K562 (cell line): ENCODE results near the gene UNC5C. TPM values are rescaled to one million over a fixed set of nuclear protein-coding genes. Genes with fewer than 3 reads are reported as not detected.

ENCODE experiments used
- ATAC-seq: fragments of 200-7000 bp; cut with Tn5 transposase; 3 replicates; pipeline ENCODE4 v1.9.1; 2020; ENCODE audit warnings: moderate library complexity
- BruUV-seq: library from RNA; stranded (reverse); fragments of 400-500 nt; replicated peaks from 2 replicates; lab custom pipeline; 2021; lab: Mats Ljungman, UMichigan
- CTCF ChIA-PET: fragments of 300-600 bp; formaldehyde crosslinking; extraction: SDS; loops from one replicate; lab custom pipeline; 2021; ENCODE audit warnings: low intra/inter-chr PET ratio; lab: Yijun Ruan, JAX
- POLR2A ChIA-PET: fragments of 300-600, 350-650 bp; sonication (Branson Sonifier 250); formaldehyde crosslinking; extraction: SDS; loops from one replicate; lab custom pipeline; 2021; ENCODE audit warnings: antibody characterized with exemption, inconsistent platforms; lab: Yijun Ruan, JAX
- DNase-seq, 4 experiments: peaks; one replicate each; pipeline versions ENCODE4 v3.0.0 to v3.0.0-alpha.2; 2011 to 2018; ENCODE audit warnings: low spot score in 3 of 4, mixed read lengths in 3 of 4; ENCODE audit errors: extremely low read depth in 1 of 4
- FAIRE-seq: peaks from 2 replicates; lab custom pipeline; 2011; peaks lifted over from hg19 to GRCh38; lab: Jason Lieb, UNC
- H2AFZ ChIP-seq: 2 replicates; pipeline ENCODE4 v1.6.0; 2011; ENCODE audit warnings: low read depth, low read length, control low read depth, inconsistent platforms
- H3K27ac ChIP-seq: fragments of 200-600 bp; 3 replicates; pipeline ENCODE4 v1.8.0; 2011; ENCODE audit warnings: low read depth, mild to moderate bottlenecking, control low read depth, inconsistent platforms, low read length, moderate library complexity, mixed read lengths; ENCODE audit errors: extremely low read depth
- H3K27me3 ChIP-seq, 2 experiments: fragments of 300-600 bp in 1 of 2; 2 replicates in 1 of 2; 3 replicates in 1 of 2; pipeline versions ENCODE4 v1.6.0 to v1.8.0; 2011; ENCODE audit warnings: inconsistent platforms in 2 of 2, low read length in 2 of 2, mild to moderate bottlenecking in 1 of 2, mixed read lengths in 1 of 2, moderate library complexity in 1 of 2; ENCODE audit not compliant: control insufficient read depth in 2 of 2, insufficient read depth in 2 of 2
- H3K36me3 ChIP-seq: fragments of 300-600 bp; 3 replicates; pipeline ENCODE4 v1.8.0; 2011; ENCODE audit warnings: mild to moderate bottlenecking, low read length, inconsistent platforms; ENCODE audit not compliant: control insufficient read depth, insufficient read depth
- H3K4me1 ChIP-seq, 2 experiments: fragments of 200-600 bp in 1 of 2; replicated peaks in 1 of 2; 2 replicates in 1 of 2; 3 replicates in 1 of 2; pipeline versions ENCODE4 v1.5.1 to v1.8.0; 2011; ENCODE audit warnings: inconsistent platforms in 2 of 2, low read length in 2 of 2, mild to moderate bottlenecking in 1 of 2, mixed read lengths in 1 of 2, moderate library complexity in 1 of 2; ENCODE audit not compliant: control insufficient read depth in 2 of 2, insufficient read depth in 2 of 2
- H3K4me2 ChIP-seq: 2 replicates; pipeline ENCODE4 v1.6.1; 2011; ENCODE audit warnings: low read length, control low read depth, inconsistent platforms, mixed read lengths; ENCODE audit not compliant: insufficient read depth
- H3K4me3 ChIP-seq: fragments of 200-600 bp; sonication (generic), shearing (Covaris generic); 2 replicates; pipeline ENCODE4 v1.5.1; 2016; ENCODE audit warnings: control low read depth, inconsistent platforms
- H3K79me2 ChIP-seq: fragments of 200-600 bp; 3 replicates; pipeline ENCODE4 v1.8.0; 2011; ENCODE audit warnings: low read length, inconsistent platforms; ENCODE audit not compliant: control insufficient read depth, insufficient read depth
- H3K9ac ChIP-seq, 2 experiments: 2 replicates each; pipeline versions ENCODE4 v1.6.0 to v1.6.1; 2011; ENCODE audit warnings: low read depth in 2 of 2, low read length in 2 of 2, control low read depth in 1 of 2, inconsistent platforms in 1 of 2, mild to moderate bottlenecking in 1 of 2, mixed read lengths in 1 of 2; ENCODE audit not compliant: insufficient read depth in 1 of 2
- H3K9me1 ChIP-seq: one replicate; pipeline ENCODE4 v1.6.0; 2011; ENCODE audit warnings: inconsistent platforms, mild to moderate bottlenecking, low read length, moderate library complexity; ENCODE audit not compliant: control insufficient read depth, insufficient read depth
- H3K9me3 ChIP-seq: replicated peaks from 2 replicates; pipeline ENCODE4 v1.5.1; 2011; ENCODE audit warnings: low read depth, low read length, inconsistent platforms; ENCODE audit not compliant: control insufficient read depth, insufficient read depth
- H4K20me1 ChIP-seq: replicated peaks from 2 replicates; pipeline ENCODE4 v1.6.1; 2011; ENCODE audit warnings: low read length, inconsistent platforms, mixed read lengths; ENCODE audit not compliant: control insufficient read depth, insufficient read depth
- ARID1B ChIP-seq: fragments of 450-650 bp; IDR thresholded peaks from 2 replicates; pipeline ENCODE4 v1.6.1; 2016; ENCODE audit warnings: antibody characterized with exemption, mild to moderate bottlenecking, inconsistent platforms
- CTCF ChIP-seq, 3 experiments: IDR thresholded peaks in 2 of 3; conservative IDR thresholded peaks in 1 of 3; 2 replicates each; pipeline ENCODE4 v1.5.1; 2011 to 2012; ENCODE audit warnings: low read length in 3 of 3, mild to moderate bottlenecking in 3 of 3, control low read depth in 2 of 3, improper control_type of control experiment in 1 of 3, inconsistent platforms in 1 of 3, low read depth in 1 of 3, mixed read lengths in 1 of 3, moderate library complexity in 1 of 3; ENCODE audit not compliant: insufficient read depth in 2 of 3
- FOSL1 ChIP-seq: fragments of 200-800 bp; sonication (Bioruptor generic); conservative IDR thresholded peaks from 2 replicates; pipeline ENCODE4 v1.6.1; 2016; ENCODE audit warnings: missing genetic modification characterization, missing compliant biosample characterization
- FOXA3 ChIP-seq, 2 experiments: fragments of 450-650 bp in 1 of 2; sonication (generic) in 1 of 2; formaldehyde crosslinking; IDR thresholded peaks in 1 of 2; conservative IDR thresholded peaks in 1 of 2; 2 replicates each; pipeline versions ENCODE4 v1.4.0 to v1.8.0; 2020 to 2022; ENCODE audit warnings: mild to moderate bottlenecking in 2 of 2, missing genetic modification reagents in 1 of 2
- FOXK2 ChIP-seq, 2 experiments: fragments of 450-650 bp; IDR thresholded peaks in 1 of 2; conservative IDR thresholded peaks in 1 of 2; 2 replicates each; pipeline ENCODE4 v1.6.1; 2016; ENCODE audit warnings: low read depth in 2 of 2, mild to moderate bottlenecking in 1 of 2
- SIRT6 ChIP-seq: IDR thresholded peaks from one replicate; pipeline ENCODE4 v1.6.1; 2012; ENCODE audit warnings: low read depth, mild to moderate bottlenecking, control low read depth, inconsistent platforms, low read length, moderate library complexity
- SIX5 ChIP-seq, 2 experiments: IDR thresholded peaks; 2 replicates each; pipeline ENCODE4 v1.6.1; 2011; ENCODE audit warnings: low read length in 2 of 2, borderline replicate concordance in 1 of 2, low read depth in 1 of 2, mild to moderate bottlenecking in 1 of 2, moderate library complexity in 1 of 2; ENCODE audit not compliant: insufficient read depth in 1 of 2
- SMC3 ChIP-seq: conservative IDR thresholded peaks from 2 replicates; pipeline ENCODE4 v1.6.1; 2011; ENCODE audit warnings: low read depth, low read length, improper control_type of control experiment; ENCODE audit not compliant: insufficient read depth
- TAF1 ChIP-seq: IDR thresholded peaks from 2 replicates; pipeline ENCODE4 v1.6.1; 2011; ENCODE audit warnings: mild to moderate bottlenecking, low read length, moderate library complexity; ENCODE audit not compliant: insufficient read depth, control insufficient read depth, severe bottlenecking; ENCODE audit errors: extremely low read depth
- WGBS: fragments of 100-300 bp; shearing (Covaris generic); methylation state at CpG from one replicate; pipeline ENCODE4 v1.1.6; 2016; ENCODE audit warnings: low coverage, mixed read lengths; ENCODE audit not compliant: insufficient coverage; ENCODE audit errors: missing lambda C conversion rate; 5-methylcytosine and 5-hydroxymethylcytosine counted together
- in situ Hi-C: fragments of 300-500 bp; cut with MboI; formaldehyde crosslinking; loops from 4 replicates; pipeline ENCODE4 v1.15.0; 2018; ENCODE audit warnings: inconsistent platforms, mixed read lengths
- intact Hi-C: fragments of 100-400 bp; cut with micrococcal nuclease; formaldehyde crosslinking; loops from 2 replicates; pipeline ENCODE4 v1.14.2; 2022
- polyA plus RNA-seq, 8 experiments: library from polyadenylated mRNA; depleted of rRNA in 4 of 8; stranded (reverse) in 5 of 8; unstranded in 3 of 8; fragments of >200 nt; fragmentation: Nextera tagmentation in 2 of 8; fragmentation: Illumina TruSeq in 1 of 8; extraction: Ambion mirVana in 2 of 8; extraction: Trizol in 1 of 8; gene quantifications; 2 replicates each; pipeline versions ENCODE4 v1.2.1 to v1.2.3, GENCODE V29; 2011 to 2014; ENCODE audit warnings: inconsistent platforms in 1 of 8, missing spikeins in 1 of 8
- total RNA-seq, 7 experiments: library from RNA; depleted of rRNA in 6 of 7; stranded (reverse); fragments of >200 nt in 6 of 7; fragmentation: Illumina TruSeq in 2 of 7; extraction: Trizol in 2 of 7; gene quantifications; 2 replicates each; pipeline versions ENCODE4 v1.2.1 to v1.2.3, GENCODE V29; 2011 to 2021; ENCODE audit warnings: low replicate concordance in 1 of 7
- TF ChIP-seq, protein P1 (sequence below): IDR thresholded peaks from 2 replicates; pipeline ENCODE4 v1.6.1; 2016; ENCODE audit warnings: missing genetic modification characterization, missing compliant biosample characterization
- TF ChIP-seq, protein P2 (sequence below): IDR thresholded peaks from 2 replicates; pipeline ENCODE4 v1.6.1; 2012; ENCODE audit warnings: low read depth, low read length, improper control_type of control experiment, borderline replicate concordance

Gene UNC5C
- total and polyA plus RNA-seq, 9 of the 15 experiments (the other 6 are each of a cell fraction or from before 2014, with no cell fraction given): under 0.01 to 0.10 (median 0.03) TPM; not detected in 1

DNA sequence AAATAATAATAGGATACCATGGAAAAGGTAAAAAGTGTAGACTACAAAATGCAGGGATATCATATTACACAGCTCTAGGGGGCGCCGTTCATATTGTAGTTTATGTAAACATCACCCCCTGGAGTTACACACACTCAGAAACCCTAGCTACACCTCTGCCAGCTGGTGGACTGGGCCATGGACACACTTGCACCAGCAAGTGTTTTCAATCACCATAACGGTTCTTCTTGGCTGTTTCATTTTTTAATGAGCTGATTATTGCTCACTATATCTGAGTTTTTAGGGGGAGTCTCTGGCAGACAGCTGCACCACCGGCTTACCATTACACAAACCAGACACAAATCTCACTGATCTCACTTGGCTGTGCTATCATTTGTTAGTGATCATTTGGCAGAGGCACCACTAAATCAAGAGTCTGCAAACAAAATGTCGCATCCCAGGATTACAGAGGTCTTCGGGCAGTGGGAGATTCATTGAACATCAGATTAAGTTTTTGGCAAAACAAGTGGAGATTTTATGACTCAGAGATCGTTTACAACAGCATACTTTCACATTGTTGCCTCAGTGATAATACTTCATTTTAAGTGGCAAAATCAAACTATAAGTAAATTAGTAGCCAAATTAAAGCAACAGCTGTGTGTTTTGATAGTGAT, 185.7 kb downstream of the UNC5C start:
- no peaks in the 10 kb centered on the region for H3K9me1 ChIP-seq
- H3K9me3 ChIP-seq: no peaks in the 10 kb centered on the region
- whole genome bisulfite sequencing: 12% methylated on average over 7 of the region's 7 CpGs
- CTCF ChIA-PET: no interaction called here
- H4K20me1 ChIP-seq: no peaks in the 10 kb centered on the region
- H3K79me2 ChIP-seq: no peaks in the 10 kb centered on the region
- H2AFZ ChIP-seq: peak overlapping the region; percentile 77
- POLR2A ChIA-PET: no interaction called here
- in situ Hi-C loops: no loop called here
- no peaks in the 10 kb centered on the region for H3K27me3 ChIP-seq
- no peak overlapping the region for H3K27ac ChIP-seq
- intact Hi-C loops: no loop called here
- no peak overlapping the region for H3K9ac ChIP-seq
- DNase-seq (peak; percentile 9 to 69 (median 27)), ATAC-seq (peak; percentile 96), FAIRE-seq (peak; percentile 57)
- no peaks in the 10 kb centered on the region; a peak in 1 of 5 replicates for H3K4me1 ChIP-seq
- no peak overlapping the region; the same call in 1 of the 2 replicates for H3K4me2 ChIP-seq
- no TSS peak for BruUV-seq
- H3K4me3 ChIP-seq: no peak overlapping the region
- no peaks in the 10 kb centered on the region for H3K36me3 ChIP-seq
- TF ChIP-seq ARID1B: 0 out of 2 replicates have a peak, but pooled peaks have one; percentile 6
- TF ChIP-seq SMC3: 0 out of 2 replicates have a peak, but pooled peaks have one; percentile 12
- TF ChIP-seq, protein P1, sequence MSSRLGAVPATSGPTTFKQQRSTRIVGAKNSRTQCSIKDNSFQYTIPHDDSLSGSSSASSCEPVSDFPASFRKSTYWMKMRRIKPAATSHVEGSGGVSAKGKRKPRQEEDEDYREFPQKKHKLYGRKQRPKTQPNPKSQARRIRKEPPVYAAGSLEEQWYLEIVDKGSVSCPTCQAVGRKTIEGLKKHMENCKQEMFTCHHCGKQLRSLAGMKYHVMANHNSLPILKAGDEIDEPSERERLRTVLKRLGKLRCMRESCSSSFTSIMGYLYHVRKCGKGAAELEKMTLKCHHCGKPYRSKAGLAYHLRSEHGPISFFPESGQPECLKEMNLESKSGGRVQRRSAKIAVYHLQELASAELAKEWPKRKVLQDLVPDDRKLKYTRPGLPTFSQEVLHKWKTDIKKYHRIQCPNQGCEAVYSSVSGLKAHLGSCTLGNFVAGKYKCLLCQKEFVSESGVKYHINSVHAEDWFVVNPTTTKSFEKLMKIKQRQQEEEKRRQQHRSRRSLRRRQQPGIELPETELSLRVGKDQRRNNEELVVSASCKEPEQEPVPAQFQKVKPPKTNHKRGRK (tag): no peak
- peak; percentile 38 to 73; a peak in 2 of 4 replicates for TF ChIP-seq FOXA3 (CRISPR knock-in tag; conservative IDR thresholded peaks at IDR 0.05 in 1 of 2, IDR thresholded peaks at IDR 0.05 in 1 of 2)
- 0 out of 2 replicates have a peak, but pooled peaks have one; percentile 10 for TF ChIP-seq FOSL1 (tag)
- TF ChIP-seq CTCF (IDR thresholded peaks at IDR 0.05 in 2 of 3, conservative IDR thresholded peaks at IDR 0.05 in 1 of 3; ENCODE audit: insufficient read depth in 2 of 3, low read depth in 1 of 3, low read length in 3 of 3): peak; percentile 65 to 94 (median 85)
- no peak for TF ChIP-seq SIRT6
- TF ChIP-seq SIX5 (IDR thresholded peaks at IDR 0.05; ENCODE audit: borderline replicate concordance in 1 of 2, insufficient read depth in 1 of 2, low read depth in 1 of 2, low read length in 2 of 2): peak in 1 of 2 experiments; percentile 28; a peak in 1 of 4 replicates
- TF ChIP-seq FOXK2 (conservative IDR thresholded peaks at IDR 0.05 in 1 of 2, IDR thresholded peaks at IDR 0.05 in 1 of 2; ENCODE audit: low read depth in 2 of 2): peak; percentile 73 to 75
- TF ChIP-seq TAF1: no peak
- TF ChIP-seq, protein P2, sequence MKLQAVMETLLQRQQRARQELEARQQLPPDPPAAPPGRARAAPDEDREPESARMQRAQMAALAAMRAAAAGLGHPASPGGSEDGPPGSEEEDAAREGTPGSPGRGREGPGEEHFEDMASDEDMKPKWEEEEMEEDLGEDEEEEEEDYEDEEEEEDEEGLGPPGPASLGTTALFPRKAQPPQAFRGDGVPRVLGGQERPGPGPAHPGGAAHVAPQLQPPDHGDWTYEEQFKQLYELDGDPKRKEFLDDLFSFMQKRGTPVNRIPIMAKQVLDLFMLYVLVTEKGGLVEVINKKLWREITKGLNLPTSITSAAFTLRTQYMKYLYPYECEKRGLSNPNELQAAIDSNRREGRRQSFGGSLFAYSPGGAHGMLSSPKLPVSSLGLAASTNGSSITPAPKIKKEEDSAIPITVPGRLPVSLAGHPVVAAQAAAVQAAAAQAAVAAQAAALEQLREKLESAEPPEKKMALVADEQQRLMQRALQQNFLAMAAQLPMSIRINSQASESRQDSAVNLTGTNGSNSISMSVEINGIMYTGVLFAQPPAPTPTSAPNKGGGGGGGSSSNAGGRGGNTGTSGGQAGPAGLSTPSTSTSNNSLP: 0 out of 2 replicates have a peak, but pooled peaks have one; percentile 13
